GM03348 (cell line): ENCODE data around the gene BIRC7.

ENCODE experiments used
- DNase-seq: peaks from one replicate; pipeline ENCODE4 v3.0.0; 2012; ENCODE audit warnings: low spot score

BIRC7 gene

GRCh38 chr20:63265891-63266515 is 30.3 kb downstream of the BIRC7 start:
- DNase-seq: peak; percentile 78

DNA sequence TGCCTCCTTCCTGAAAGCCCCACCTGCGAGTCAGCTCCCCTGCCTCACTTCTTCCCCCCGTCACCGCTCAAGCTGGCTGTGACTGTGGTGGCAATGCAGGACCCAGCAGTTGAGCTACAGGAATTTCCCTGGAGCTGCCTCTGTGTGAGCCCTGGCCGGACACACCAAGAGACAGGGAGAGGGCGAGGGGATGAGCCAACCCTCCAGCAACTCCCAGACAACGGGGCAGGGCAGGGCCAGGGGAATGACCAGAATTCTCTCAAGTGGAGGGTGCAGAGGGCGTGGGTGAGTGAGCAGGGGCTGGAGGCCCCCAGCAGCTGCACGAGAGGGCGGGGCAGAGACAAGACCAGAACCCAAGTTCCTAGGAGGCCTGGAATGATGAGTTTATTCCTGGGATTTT is 32.0 kb downstream of the BIRC7 start:
- DNase-seq: no peak

GRCh38 chr20:63268256-63268655 is 32.6 kb downstream of the BIRC7 start:
- DNase-seq: no peak

DNA sequence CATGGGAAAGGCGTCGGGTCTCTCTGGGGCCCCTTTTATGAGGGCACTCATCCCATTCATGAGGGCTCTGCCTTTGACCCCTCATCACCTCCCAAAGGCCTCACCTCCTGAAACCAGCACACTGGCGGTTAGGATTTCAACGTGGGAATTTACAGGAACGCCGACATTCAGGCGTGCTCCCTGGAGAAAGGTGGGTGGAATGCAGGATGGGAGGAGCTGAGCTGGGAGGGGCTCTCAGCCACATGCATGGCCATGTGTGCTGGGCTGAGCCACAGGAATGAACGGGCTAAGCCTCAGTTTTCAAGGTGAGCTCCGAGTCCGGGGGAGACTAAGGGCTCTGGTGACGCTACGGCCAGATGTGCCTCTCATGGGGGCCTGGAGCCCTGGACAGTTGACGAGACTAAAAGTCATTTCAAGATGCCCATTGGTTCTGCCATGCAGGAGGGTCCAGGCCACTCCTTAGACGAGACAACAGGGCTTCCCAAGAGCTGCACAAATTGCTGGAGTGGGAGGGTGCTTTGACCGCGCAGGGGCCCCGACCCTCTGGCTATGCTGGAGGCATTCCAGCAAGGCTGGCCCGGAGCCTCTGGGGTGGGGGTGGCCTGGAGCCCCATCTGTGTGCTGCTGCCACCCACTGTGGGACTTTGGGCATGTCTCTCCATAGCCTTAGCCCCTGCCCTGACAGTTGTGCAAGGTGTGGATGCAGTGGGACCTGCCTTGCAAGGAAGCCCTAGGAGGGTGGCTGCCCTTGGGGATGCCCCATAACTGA is 33.1 kb downstream of the BIRC7 start:
- no peak for DNase-seq

DNA sequence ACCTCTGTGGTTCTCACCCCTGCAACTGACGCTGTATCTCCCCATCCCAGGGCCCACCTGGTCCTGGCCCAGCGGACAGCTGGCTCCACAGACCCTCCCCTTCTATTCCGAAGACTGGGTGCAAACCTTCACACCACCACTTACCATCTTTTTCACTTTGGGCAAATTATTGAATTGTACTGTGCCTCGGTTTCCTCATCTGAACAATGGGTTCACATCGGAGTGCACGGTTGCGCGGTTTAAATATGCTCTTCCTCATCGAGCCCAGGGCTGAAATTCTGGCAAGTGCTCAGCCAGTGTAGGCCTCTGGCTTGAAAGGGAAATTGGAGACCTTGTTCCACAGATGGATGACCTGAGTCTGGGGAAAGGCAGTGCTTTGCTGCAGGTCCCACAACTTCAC is 34.0 kb downstream of the BIRC7 start:
- DNase-seq: no peak

GRCh38 chr20:63270606-63271325 is 35.1 kb downstream of the BIRC7 start:
- DNase-seq: no peak

- DNase-seq: peak; percentile 99
Measured at GRCh38 chr20:63272105-63273058, 36.7 kb downstream of the BIRC7 start, which contains the start of gene ARFGAP1. Gene ARFGAP1, plus strand, starts transcription at chr20:63272813. Its CDS starts 2,768 bp downstream, at chr20:63275581.

GRCh38 chr20:63273059-63273579 is 37.4 kb downstream of the BIRC7 start:
- no peak for DNase-seq

GRCh38 chr20:63273635-63274380 is 38.1 kb downstream of the BIRC7 start:
- peak; percentile 76 for DNase-seq

DNA sequence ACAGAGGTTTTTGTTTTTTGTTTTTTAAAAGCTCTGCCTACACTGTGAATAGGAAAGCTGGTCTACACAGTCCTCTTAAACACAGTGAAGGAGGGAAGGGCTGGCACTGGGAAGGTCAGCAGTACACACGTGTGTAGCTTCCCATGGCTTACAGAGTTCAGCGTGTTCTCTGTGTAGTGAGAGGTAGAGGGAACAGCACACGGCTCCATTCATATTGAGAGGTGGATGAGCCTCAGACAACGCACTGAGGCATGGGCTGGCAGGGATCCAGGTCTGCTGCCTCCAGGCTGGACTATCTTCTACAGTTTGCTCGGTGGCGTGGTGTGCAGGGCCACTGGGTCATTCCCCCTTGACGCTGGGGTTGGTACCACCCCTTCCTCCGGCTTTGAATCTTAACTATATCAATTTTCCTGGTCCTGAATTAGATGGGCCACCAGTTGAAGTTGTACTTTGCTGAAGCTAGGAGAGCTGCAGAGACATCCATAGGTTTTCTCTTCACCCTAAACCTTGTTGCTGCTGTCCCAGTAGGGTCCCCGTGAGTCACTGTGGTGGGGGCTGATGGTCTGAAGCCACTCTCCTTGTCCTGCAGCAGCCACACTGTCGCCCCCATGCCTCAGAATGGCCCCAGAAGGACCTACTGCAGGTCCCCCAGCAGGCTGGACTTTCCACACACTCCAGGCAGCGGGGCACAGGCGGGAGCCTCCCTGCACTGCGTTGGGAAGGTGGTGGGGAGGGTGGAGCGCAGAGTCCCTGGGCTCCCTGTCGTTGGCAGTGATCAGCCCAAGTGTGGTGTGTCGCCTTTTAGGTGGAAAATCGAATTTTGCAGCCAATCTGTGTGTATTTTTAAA is 38.9 kb downstream of the BIRC7 start:
- no peak for DNase-seq

DNA sequence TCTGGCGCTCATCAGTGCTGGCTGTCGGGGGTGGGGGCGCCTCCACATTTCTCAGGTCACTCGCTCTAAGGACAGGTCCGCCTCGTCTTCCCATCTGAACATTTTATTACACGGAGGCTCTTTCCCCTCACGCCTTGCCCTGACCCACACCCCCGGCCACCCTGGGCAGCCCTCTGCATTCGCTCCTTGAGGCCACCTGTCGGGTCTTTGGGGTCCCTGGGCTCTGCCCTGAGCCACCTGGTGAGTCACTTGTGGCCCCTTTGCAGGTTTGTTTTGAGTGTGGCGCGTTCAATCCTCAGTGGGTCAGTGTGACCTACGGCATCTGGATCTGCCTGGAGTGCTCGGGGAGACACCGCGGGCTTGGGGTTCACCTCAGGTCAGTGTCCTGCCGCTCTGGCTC is 40.1 kb downstream of the BIRC7 start:
- DNase-seq: no peak

- DNase-seq: no peak
Measured at GRCh38 chr20:63276956-63277355, 41.3 kb downstream of the BIRC7 start.

- DNase-seq: no peak
Measured at GRCh38 chr20:63277466-63278272, 42.0 kb downstream of the BIRC7 start.

- no peak for DNase-seq
Measured at GRCh38 chr20:63278661-63279060, 43.0 kb downstream of the BIRC7 start.

DNA sequence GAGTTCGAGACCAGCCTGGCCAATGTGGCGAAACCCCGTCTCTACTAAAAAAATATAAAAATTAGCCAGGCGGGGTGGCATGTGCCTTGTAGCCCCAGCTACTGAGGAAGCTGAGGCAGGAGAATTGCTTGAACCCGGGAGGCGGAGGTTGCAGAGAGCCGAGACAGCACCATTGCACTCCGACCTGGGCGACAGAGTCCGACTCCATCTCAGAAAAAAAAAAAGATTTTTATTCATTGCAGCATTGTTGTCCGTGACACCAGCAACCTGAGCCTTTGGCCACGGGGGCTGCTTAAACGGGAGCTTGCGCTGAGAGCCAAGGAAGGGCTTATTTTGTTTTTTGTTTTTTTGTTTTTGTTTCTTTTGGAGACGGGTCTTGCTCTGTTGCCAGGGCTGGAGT is 44.2 kb downstream of the BIRC7 start:
- no peak for DNase-seq

GRCh38 chr20:63280371-63280770 is 44.7 kb downstream of the BIRC7 start:
- DNase-seq: no peak

DNA sequence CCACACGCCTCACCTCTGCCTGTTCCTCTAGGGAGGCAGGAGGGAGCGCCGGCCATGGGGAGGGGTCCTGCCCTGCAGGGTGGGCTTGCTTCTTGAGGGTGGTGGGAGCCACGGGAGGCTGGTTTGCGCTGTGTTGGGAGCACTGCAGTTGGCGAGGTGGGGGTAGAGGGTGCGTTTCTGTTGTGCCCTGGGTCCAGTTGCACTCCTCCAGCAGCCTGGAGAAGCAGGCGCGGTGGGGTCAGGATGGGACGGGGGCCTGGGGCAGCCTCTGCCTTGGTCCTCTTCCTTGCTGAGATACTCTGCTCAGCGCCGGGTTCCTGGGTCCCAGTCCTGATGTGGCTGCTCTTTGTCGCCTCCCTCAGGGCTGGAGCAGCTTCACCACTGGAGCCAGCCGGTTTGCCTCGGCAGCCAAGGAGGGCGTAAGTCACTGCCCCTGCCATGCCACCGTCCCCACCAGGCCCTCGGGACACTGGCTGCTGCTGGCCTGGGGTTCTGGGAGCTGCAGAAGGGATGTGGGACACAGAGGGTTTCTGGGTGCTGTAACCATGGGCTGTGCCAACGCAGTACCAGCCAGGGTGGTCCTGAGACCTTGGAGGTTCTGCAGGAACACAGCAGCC is 45.3 kb downstream of the BIRC7 start:
- no peak for DNase-seq
